ENCODE results near the gene PROSER3. TPM values are rescaled to one million over a fixed set of nuclear protein-coding genes. Genes with fewer than 3 reads are reported as not detected.

The PROSER3 gene
- total and polyA plus RNA-seq, 2 of the 4 experiments (the other 2 are of a cell fraction): 5.4 to 21.8 TPM

DNA sequence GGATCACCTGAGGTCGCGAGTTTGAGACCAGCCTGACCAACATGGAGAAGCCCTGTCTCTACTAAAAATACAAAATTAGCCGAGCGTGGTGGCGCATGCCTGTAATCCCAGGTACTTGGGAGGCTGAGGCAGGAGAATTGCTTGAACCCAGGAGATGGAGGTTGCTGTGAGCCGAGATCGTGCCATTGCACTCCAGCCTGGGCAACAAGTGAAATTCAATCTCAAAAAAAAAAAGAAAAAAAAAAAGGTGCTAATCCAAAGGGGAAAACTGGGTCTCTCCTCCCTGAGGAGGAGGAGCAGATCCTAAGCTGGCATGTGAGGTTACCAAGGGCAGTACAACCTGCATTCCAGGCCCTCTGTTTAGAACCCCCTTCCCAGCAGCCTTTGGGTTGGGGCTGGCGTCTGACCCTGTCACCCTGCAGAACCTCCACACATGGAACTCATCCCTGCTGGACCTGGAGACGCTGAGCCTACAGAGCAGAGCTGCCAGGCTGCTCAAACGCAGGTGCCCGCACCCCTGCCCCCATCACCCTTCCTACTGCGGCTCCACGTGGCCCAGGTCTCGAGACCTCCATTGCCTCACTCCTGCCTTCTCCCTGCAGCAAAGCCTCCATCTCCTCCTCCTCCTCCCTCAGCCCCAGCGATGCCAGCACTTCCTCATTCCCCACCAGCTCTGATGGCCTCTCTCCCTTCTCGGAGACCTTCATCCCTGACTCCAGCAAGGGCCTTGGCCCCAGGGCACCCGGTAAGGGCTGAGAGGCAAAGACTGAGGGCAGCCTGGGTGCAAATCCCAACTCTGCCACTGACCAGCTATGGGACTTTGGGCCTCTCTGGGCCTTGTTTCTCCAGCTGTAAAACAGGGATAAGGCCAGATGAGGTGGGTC lies 6.7 kb downstream of the PROSER3 start (continued):
- TF ChIP-seq SMC3 (IDR thresholded peaks at IDR 0.05; ENCODE audit: low read depth, low read length): no peak

DNA sequence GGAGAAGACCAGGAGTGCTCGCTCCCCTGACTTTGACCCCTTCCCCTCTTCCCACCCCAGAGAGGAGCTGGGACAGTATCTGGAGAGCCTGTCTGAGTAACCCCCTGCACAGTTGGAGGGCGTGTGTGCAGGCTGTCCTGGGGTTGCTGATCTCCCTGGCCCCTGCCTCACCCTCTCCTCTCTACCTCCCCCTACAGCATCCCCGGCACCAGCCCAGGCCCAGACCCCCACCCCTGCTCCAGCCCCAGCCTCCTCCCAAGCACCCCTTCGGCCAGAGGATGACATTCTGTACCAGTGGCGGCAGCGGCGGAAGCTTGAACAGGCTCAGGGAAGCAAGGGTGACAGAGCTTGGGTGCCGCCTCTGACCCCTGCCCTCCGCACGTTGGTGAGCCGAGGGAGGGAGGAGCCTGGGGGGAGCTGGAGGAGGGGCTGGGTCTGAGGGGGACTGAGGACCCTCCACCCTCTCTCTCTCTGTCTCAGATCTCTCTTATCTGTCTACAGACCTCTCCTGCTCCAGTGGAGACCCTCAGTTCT lies 8.7 kb downstream of the PROSER3 start:
- no peak for TF ChIP-seq FOS (IDR thresholded peaks at IDR 0.05; ENCODE audit: low read depth, low read length)
- no peak for TF ChIP-seq RAD21 (IDR thresholded peaks at IDR 0.05; ENCODE audit: low read length)
- no peak for TF ChIP-seq BHLHE40 (IDR thresholded peaks at IDR 0.05; ENCODE audit: low read depth, low read length)
- no peak for TF ChIP-seq CEBPB (IDR thresholded peaks at IDR 0.05; ENCODE audit: low read depth, low read length)
- TF ChIP-seq NFE2L2 (IDR thresholded peaks at IDR 0.05; ENCODE audit: low read depth, low read length): no peak
- TF ChIP-seq POLR2A (IDR thresholded peaks at IDR 0.05; ENCODE audit: low read depth, low read length): no peak
- no peak overlapping the region for H3K56ac ChIP-seq (ENCODE audit: extremely low read depth, insufficient read depth, low read length)
- DNase-seq (no peak), ATAC-seq (ENCODE audit: low read depth) (no peak)
- no peak overlapping the region for H3K27ac ChIP-seq (ENCODE audit: insufficient read depth, low read length)
- no peak overlapping the region for H3K23ac ChIP-seq (ENCODE audit: low read depth, low read length)
- no peak overlapping the region for H2AFZ ChIP-seq (replicated peaks; ENCODE audit: low read length, poor library complexity)
- H4K91ac ChIP-seq (ENCODE audit: insufficient read depth, low read depth, low read length): no peak overlapping the region
- no peaks in the 10 kb centered on the region for H3K9me1 ChIP-seq (ENCODE audit: insufficient read depth, low read length)
- peaks cover 24% of the 10 kb centered on the region for H3K36me3 ChIP-seq (ENCODE audit: control insufficient read depth, insufficient read depth, low read length)
- H2BK20ac ChIP-seq (ENCODE audit: low read depth, low read length): no peak overlapping the region
- no CpG with 5 or more reads among the region's 11 CpGs for WGBS, 2 experiments (ENCODE audit: extremely low coverage in 2 of 2, insufficient read length in 1 of 2)
- no peak overlapping the region for H2AK5ac ChIP-seq (ENCODE audit: low read depth, low read length)
- no peak overlapping the region for H2AK9ac ChIP-seq (replicated peaks; ENCODE audit: low read depth, low read length, poor library complexity)
- no peak overlapping the region for H4K5ac ChIP-seq (ENCODE audit: low read depth, low read length)
- no peak overlapping the region for H3K14ac ChIP-seq (replicated peaks; ENCODE audit: low read depth, low read length)
- H3K79me1 ChIP-seq (ENCODE audit: low read depth in 1 of 2, low read length in 2 of 2): no peaks in the 10 kb centered on the region
- no peaks in the 10 kb centered on the region for H4K20me1 ChIP-seq (ENCODE audit: insufficient read depth, low read length)
- POLR2A ChIA-PET (ENCODE audit: unreplicated experiment): no interaction called here
- H2BK15ac ChIP-seq (ENCODE audit: low read depth, low read length): no peak overlapping the region
- no TSS peak for BruUV-seq (replicated peaks)
- no peaks in the 10 kb centered on the region for H3K9me3 ChIP-seq (ENCODE audit: control insufficient read depth, insufficient read depth, low read length)
- no peak overlapping the region for H3K4me2 ChIP-seq (ENCODE audit: low read depth, low read length)
- no peaks in the 10 kb centered on the region for H3K4me1 ChIP-seq (ENCODE audit: control insufficient read depth, insufficient read depth, low read length)
- H2BK5ac ChIP-seq (ENCODE audit: low read depth, low read length, poor library complexity, severe bottlenecking): no peak overlapping the region
- dilution Hi-C loops (cut with HindIII; ENCODE audit: low sequenced_read_pairs, unreplicated experiment): no loop called here
- CTCF ChIA-PET: no interaction called here
- H4K8ac ChIP-seq (ENCODE audit: low read depth in 2 of 2, low read length in 2 of 2): no peak overlapping the region
- H3K27me3 ChIP-seq (ENCODE audit: control insufficient read depth, insufficient read depth, low read length): no peaks in the 10 kb centered on the region
- no peak overlapping the region for H3K4me3 ChIP-seq (ENCODE audit: insufficient read depth, low read depth, low read length)
- H2BK120ac ChIP-seq (ENCODE audit: low read depth, low read length): no peak overlapping the region
- H3K18ac ChIP-seq (ENCODE audit: low read depth, low read length): no peak overlapping the region
- in situ Hi-C loops (cut with MboI; ENCODE audit: low sequenced_read_pairs): no loop called here
- no peak overlapping the region for H3K9ac ChIP-seq (ENCODE audit: low read depth, low read length)
- no peak overlapping the region for H3K4ac ChIP-seq (ENCODE audit: low read depth, low read length)
- intact Hi-C loops (cut with micrococcal nuclease): no loop called here

All from IMR-90 (cell line).